Fibroblast of lung (primary cell): ENCODE data around the gene STMN3.

Source experiments
- EZH2 ChIP-seq: IDR thresholded peaks from 2 replicates; pipeline ENCODE4 v1.5.1; 2012; ENCODE audit warnings: low read length, control low read depth, mild to moderate bottlenecking; ENCODE audit errors: missing control alignments
- TF ChIP-seq, protein P1 (sequence below), 2 donors: IDR thresholded peaks in 1 of 2; conservative IDR thresholded peaks in 1 of 2; 1 replicate in 1 of 2; 2 replicates in 1 of 2; pipeline ENCODE4 v1.5.1; 2011 to 2012; ENCODE audit warnings: low read length in 2 of 2, control low read depth in 1 of 2, inconsistent platforms in 1 of 2, low read depth in 1 of 2, mild to moderate bottlenecking in 1 of 2

- TF ChIP-seq, protein P1, sequence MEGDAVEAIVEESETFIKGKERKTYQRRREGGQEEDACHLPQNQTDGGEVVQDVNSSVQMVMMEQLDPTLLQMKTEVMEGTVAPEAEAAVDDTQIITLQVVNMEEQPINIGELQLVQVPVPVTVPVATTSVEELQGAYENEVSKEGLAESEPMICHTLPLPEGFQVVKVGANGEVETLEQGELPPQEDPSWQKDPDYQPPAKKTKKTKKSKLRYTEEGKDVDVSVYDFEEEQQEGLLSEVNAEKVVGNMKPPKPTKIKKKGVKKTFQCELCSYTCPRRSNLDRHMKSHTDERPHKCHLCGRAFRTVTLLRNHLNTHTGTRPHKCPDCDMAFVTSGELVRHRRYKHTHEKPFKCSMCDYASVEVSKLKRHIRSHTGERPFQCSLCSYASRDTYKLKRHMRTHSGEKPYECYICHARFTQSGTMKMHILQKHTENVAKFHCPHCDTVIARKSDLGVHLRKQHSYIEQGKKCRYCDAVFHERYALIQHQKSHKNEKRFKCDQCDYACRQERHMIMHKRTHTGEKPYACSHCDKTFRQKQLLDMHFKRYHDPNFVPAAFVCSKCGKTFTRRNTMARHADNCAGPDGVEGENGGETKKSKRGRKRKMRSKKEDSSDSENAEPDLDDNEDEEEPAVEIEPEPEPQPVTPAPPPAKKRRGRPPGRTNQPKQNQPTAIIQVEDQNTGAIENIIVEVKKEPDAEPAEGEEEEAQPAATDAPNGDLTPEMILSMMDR (conservative IDR thresholded peaks at IDR 0.05 in 1 of 2, IDR thresholded peaks at IDR 0.05 in 1 of 2; ENCODE audit: low read depth in 1 of 2, low read length in 2 of 2) = no peak
- no peak for TF ChIP-seq EZH2
These were observed 32.2 kb downstream of the STMN3 start for GRCh38 chr20:63620991-63621390.
